Adrenal gland (tissue), 12 donors: ENCODE measurements around the gene ALX1. TPM values are rescaled to one million over a fixed set of nuclear protein-coding genes. Genes with fewer than 3 reads are reported as not detected.

Experiments
- DNase-seq, 7 donors: peaks; one replicate each; pipeline ENCODE4 v3.0.0-alpha.2; 2019 to 2020
- H3K27ac ChIP-seq, 5 donors: fragments of 200-600 bp; sonication (generic) in 4 of 5; 1 replicate in 3 of 5; 2 replicates in 2 of 5; pipeline versions ENCODE4 v1.5.1 to v1.8.0; 2016 to 2020; ENCODE audit warnings: mild to moderate bottlenecking in 1 of 5
- H3K27me3 ChIP-seq: fragments of 200-600 bp; 2 replicates; pipeline ENCODE4 v1.8.0; 2021
- H3K36me3 ChIP-seq, 2 donors: fragments of 200-600 bp; replicated peaks in 1 of 2; 1 replicate in 1 of 2; 2 replicates in 1 of 2; pipeline versions ENCODE4 v1.5.1 to v1.8.0; 2018 to 2022
- H3K4me1 ChIP-seq, 2 donors: fragments of 200-600 bp; replicated peaks in 1 of 2; 1 replicate in 1 of 2; 2 replicates in 1 of 2; pipeline versions ENCODE4 v1.5.1 to v1.8.0; 2018 to 2021
- H3K4me3 ChIP-seq, 4 donors: fragments of 200-600 bp; sonication (generic) in 3 of 4; one replicate each; pipeline ENCODE4 v1.5.1; 2016 to 2018
- H3K9me3 ChIP-seq, 3 donors: fragments of 200-600 bp; sonication (generic) in 1 of 3; replicated peaks in 1 of 3; 1 replicate in 2 of 3; 2 replicates in 1 of 3; pipeline versions ENCODE4 v1.5.1 to v1.8.0; 2016 to 2021
- POLR2A ChIP-seq, 2 donors: fragments of 450-650 bp; IDR thresholded peaks; one replicate each; pipeline ENCODE4 v1.6.1; 2017; ENCODE audit warnings: antibody characterized with exemption in 2 of 2, mild to moderate bottlenecking in 2 of 2, moderate library complexity in 1 of 2
- WGBS, 4 donors: extraction: QIAGEN DNeasy Blood & Tissue Kit in 2 of 4; methylation state at CpG; one replicate each; pipeline versions ENCODE4 v1.1.5 to v1.1.7; 2013 to 2017; 5-methylcytosine and 5-hydroxymethylcytosine counted together
- intact Hi-C, 2 donors: fragments of 100-400 bp; cut with DNase I; formaldehyde crosslinking; loops; one replicate each; pipeline versions ENCODE4 v1.14.1 to v1.15.0; 2022 to 2023
- polyA plus RNA-seq, 3 donors: library from polyadenylated mRNA; stranded (reverse); fragments of 200-250 nt in 2 of 3; fragments of 350-450 nt in 1 of 3; fragmentation: Illumina TruSeq in 1 of 3; extraction: RNeasy Lipid Tissue Mini Kit (QIAGEN cat#74804) in 1 of 3; gene quantifications; one replicate each; pipeline ENCODE4 v1.2.3, GENCODE V29; 2013 to 2014
- total RNA-seq, 9 donors: library from RNA; depleted of rRNA in 4 of 9; stranded (reverse); fragments of >200 nt in 4 of 9; fragments of 120-200 nt in 1 of 9; fragmentation: NEBNext Ultra II Directional in 1 of 9; extraction: Animal tissue kit (Norgen Biotek cat#: 25700) in 1 of 9; gene quantifications; one replicate each; pipeline versions ENCODE4 v1.1.0 to v1.2.4, GENCODE V29; 2013 to 2023
- TF ChIP-seq, protein P1 (sequence below), 6 experiments: fragments of 450-650 bp in 4 of 6; fragments of 200-600 bp in 2 of 6; sonication (generic) in 1 of 6; IDR thresholded peaks; 1 replicate in 5 of 6; 2 replicates in 1 of 6; pipeline versions ENCODE4 v1.5.1 to v1.8.0; 2016 to 2021; ENCODE audit warnings: antibody characterized with exemption in 6 of 6, mild to moderate bottlenecking in 2 of 6, moderate library complexity in 1 of 6
- donor health status: healthy with polysubstance abuse.
- donor health status: Bipolar disorder and iron deficiency.
- donor health status: DM: yes; HTN: yes; CAD: no.
- donor health status: DM: no; HTN: no; CAD: no.
- donor health status: DM: no; HTN: no; CAD: no.
- donor health status: DM: yes; HTN: yes; CAD: no.

Gene ALX1
- total and polyA plus RNA-seq, 12 donors: 0.17 TPM; not detected in 11

- no peaks in the 10 kb centered on the region for H3K9me3 ChIP-seq
- intact Hi-C loops: no loop called here
- no peak overlapping the region for H3K27ac ChIP-seq
- no peaks in the 10 kb centered on the region for H3K36me3 ChIP-seq
- DNase-seq: no peak
- H3K4me1 ChIP-seq: no peaks in the 10 kb centered on the region
- TF ChIP-seq, protein P1, sequence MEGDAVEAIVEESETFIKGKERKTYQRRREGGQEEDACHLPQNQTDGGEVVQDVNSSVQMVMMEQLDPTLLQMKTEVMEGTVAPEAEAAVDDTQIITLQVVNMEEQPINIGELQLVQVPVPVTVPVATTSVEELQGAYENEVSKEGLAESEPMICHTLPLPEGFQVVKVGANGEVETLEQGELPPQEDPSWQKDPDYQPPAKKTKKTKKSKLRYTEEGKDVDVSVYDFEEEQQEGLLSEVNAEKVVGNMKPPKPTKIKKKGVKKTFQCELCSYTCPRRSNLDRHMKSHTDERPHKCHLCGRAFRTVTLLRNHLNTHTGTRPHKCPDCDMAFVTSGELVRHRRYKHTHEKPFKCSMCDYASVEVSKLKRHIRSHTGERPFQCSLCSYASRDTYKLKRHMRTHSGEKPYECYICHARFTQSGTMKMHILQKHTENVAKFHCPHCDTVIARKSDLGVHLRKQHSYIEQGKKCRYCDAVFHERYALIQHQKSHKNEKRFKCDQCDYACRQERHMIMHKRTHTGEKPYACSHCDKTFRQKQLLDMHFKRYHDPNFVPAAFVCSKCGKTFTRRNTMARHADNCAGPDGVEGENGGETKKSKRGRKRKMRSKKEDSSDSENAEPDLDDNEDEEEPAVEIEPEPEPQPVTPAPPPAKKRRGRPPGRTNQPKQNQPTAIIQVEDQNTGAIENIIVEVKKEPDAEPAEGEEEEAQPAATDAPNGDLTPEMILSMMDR (IDR thresholded peaks at IDR 0.05): no peak
- H3K27me3 ChIP-seq: no peaks in the 10 kb centered on the region
- H3K4me3 ChIP-seq: no peak overlapping the region
- 36 to 42% (median 39%) methylated on average over 4 of the region's 4 CpGs for WGBS, 4 donors
Measured at GRCh38 chr12:85266356-85266755, 13.7 kb upstream of the ALX1 start.

GRCh38 chr12:85273381-85274314, 6.4 kb upstream of the ALX1 start:
- H3K4me3 ChIP-seq: no peak overlapping the region
- WGBS, 4 donors: 5 to 9% (median 6%) methylated on average over 29 to 37 of the region's 37 CpGs
- H3K27me3 ChIP-seq: peaks cover 67% of the 10 kb centered on the region
- no peak overlapping the region for H3K27ac ChIP-seq
- TF ChIP-seq POLR2A (IDR thresholded peaks at IDR 0.05): no peak
- TF ChIP-seq, protein P1 (IDR thresholded peaks at IDR 0.05): no peak
- DNase-seq: no peak
- H3K36me3 ChIP-seq: no peaks in the 10 kb centered on the region
- no peaks in the 10 kb centered on the region for H3K9me3 ChIP-seq
- intact Hi-C loops: no loop called here
- H3K4me1 ChIP-seq: no peaks in the 10 kb centered on the region

- intact Hi-C loops: no loop called here
- H3K36me3 ChIP-seq: no peaks in the 10 kb centered on the region
Measured at GRCh38 chr12:85274315-85274651, 5.7 kb upstream of the ALX1 start.

DNA sequence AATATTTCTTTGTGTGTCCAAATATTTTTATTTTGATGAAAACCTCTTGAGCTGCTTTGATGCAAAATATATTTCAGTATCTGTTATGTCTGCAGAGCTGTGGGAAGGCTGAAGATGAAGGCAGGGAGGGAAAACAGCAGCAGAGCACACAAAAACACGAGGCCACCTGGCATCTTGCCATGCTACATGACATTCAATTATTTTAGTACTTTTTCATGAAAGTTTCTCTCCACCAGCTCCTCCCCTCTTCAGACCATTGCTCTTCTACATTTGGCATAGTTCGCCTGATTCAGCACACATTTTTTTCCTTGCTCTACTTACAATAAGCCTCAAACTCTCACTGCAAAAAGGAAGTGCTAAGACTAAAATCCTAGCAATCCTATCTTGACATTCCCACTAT, 4.6 kb upstream of the ALX1 start:
- TF ChIP-seq, protein P1 (IDR thresholded peaks at IDR 0.05): no peak
- no peak for TF ChIP-seq POLR2A (IDR thresholded peaks at IDR 0.05)
- Histone ChIP-seq H3K4me3 (no peak overlapping the region), H3K27ac (no peak overlapping the region), H3K27me3 (peaks cover 84% of the 10 kb centered on the region), H3K9me3 (no peaks in the 10 kb centered on the region), H3K4me1 (peaks cover 0 to 2% of the 10 kb centered on the region in 2 donors), H3K36me3 (no peaks in the 10 kb centered on the region)
- no peak for DNase-seq
- intact Hi-C loops: no loop called here
- 10 to 17% (median 14%) methylated on average over 2 of the region's 2 CpGs for WGBS, 4 donors

More at GRCh38 chr12:85274315-85274651, 5.7 kb upstream of the ALX1 start:
- no peak overlapping the region for H3K4me3 ChIP-seq
- DNase-seq: no peak
- no peak for TF ChIP-seq POLR2A (IDR thresholded peaks at IDR 0.05)
- TF ChIP-seq, protein P1 (IDR thresholded peaks at IDR 0.05): no peak
- no peaks in the 10 kb centered on the region for H3K4me1 ChIP-seq
- no peak overlapping the region for H3K27ac ChIP-seq
- peaks cover 73% of the 10 kb centered on the region for H3K27me3 ChIP-seq
- no peaks in the 10 kb centered on the region for H3K9me3 ChIP-seq
- 11 to 16% (median 13%) methylated on average over 8 of the region's 8 CpGs for WGBS, 4 donors
